Breast epithelium (tissue), 3 donors: ENCODE measurements around the gene GPX3.

ENCODE experiments used
- CTCF ChIP-seq, 3 donors: fragments of 450-650 bp; IDR thresholded peaks; one replicate each; pipeline ENCODE4 v1.5.1; 2016 to 2017; ENCODE audit warnings: antibody characterized with exemption in 3 of 3, mild to moderate bottlenecking in 3 of 3, moderate library complexity in 3 of 3
- POLR2A ChIP-seq: fragments of 450-650 bp; IDR thresholded peaks from one replicate; pipeline ENCODE4 v1.6.1; 2016; ENCODE audit warnings: antibody characterized with exemption, mild to moderate bottlenecking, moderate library complexity

- no peak for TF ChIP-seq CTCF (IDR thresholded peaks at IDR 0.05)
- no peak for TF ChIP-seq POLR2A
Observed at GRCh38 chr5:151062405-151063141, 42.2 kb downstream of the GPX3 start.
